ENCODE measurements around the gene KDM7A. TPM values are rescaled to one million over a fixed set of nuclear protein-coding genes. Genes with fewer than 3 reads are reported as not detected.

KDM7A gene
- polyA plus RNA-seq, 1 experiment = 2.9 TPM

DNA sequence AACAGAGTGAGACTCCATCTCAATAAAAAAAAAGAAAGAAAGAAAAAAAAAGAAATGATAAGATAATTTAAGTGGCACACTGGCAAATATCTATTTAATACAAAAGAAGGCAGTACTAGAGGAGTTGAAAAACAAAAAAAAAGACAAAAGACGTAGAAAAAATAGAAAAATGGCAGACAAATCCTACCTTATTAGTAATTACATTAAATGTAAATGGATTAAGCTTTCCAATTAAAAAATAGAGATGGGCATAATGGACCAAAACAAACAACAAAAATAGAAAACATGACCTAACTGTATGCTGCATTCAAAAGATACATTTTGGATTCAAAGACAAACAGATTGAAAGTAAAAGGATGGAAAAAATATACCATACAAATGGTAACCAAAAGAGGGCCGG, 108.8 kb downstream of the KDM7A start:
- H3K4me3 ChIP-seq (ENCODE audit: low read depth, low read length) = no peak overlapping the region
- no peaks in the 10 kb centered on the region for H3K36me3 ChIP-seq (ENCODE audit: control insufficient read depth, insufficient read depth, low read length)
- ChIA-PET CTCF (interaction anchor here (1.5 kb wide), 1 partner anchor 11 kb away, joined by 5 read pairs; no protein-coding TSS in a partner anchor), POLR2A (no interaction called here)
- TF ChIP-seq, protein P1, sequence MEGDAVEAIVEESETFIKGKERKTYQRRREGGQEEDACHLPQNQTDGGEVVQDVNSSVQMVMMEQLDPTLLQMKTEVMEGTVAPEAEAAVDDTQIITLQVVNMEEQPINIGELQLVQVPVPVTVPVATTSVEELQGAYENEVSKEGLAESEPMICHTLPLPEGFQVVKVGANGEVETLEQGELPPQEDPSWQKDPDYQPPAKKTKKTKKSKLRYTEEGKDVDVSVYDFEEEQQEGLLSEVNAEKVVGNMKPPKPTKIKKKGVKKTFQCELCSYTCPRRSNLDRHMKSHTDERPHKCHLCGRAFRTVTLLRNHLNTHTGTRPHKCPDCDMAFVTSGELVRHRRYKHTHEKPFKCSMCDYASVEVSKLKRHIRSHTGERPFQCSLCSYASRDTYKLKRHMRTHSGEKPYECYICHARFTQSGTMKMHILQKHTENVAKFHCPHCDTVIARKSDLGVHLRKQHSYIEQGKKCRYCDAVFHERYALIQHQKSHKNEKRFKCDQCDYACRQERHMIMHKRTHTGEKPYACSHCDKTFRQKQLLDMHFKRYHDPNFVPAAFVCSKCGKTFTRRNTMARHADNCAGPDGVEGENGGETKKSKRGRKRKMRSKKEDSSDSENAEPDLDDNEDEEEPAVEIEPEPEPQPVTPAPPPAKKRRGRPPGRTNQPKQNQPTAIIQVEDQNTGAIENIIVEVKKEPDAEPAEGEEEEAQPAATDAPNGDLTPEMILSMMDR (IDR thresholded peaks at IDR 0.05; ENCODE audit: insufficient read depth, low read depth, low read length) = no peak
- DNase-seq (ENCODE audit: low read depth) = no peak
- 0 out of 2 replicates have a peak, but pooled peaks cover 1% of the 10 kb centered on the region for H3K27me3 ChIP-seq (ENCODE audit: control insufficient read depth, insufficient read depth, low read length)

DNA sequence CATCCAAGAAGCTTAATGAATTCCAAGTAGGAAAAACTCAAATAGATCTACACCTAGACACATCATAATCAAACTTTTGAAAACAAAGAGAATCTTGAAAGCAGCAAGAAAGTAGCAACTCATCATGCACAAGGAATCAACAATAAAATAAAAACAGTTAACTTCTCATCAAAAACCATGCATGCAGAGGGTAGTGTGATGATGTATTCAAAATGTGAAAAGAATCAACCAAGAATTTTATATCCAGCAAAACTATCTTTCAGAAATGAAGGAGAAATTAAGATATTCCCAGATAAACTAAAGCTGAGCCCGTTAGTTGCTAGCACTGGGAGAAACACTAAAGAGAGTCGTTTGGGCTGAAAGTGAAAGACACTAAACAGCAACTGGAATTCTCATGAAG, 109.7 kb downstream of the KDM7A start:
- DNase-seq (ENCODE audit: low read depth) = no peak
- Histone ChIP-seq H3K4me3 (ENCODE audit: low read depth, low read length) (no peak overlapping the region), H3K36me3 (ENCODE audit: control insufficient read depth, insufficient read depth, low read length) (no peaks in the 10 kb centered on the region), H3K27me3 (ENCODE audit: control insufficient read depth, insufficient read depth, low read length) (no peaks in the 10 kb centered on the region)
- POLR2A ChIA-PET = no interaction called here
- CTCF ChIA-PET = interaction anchor here (0.8 to 1.5 kb wide), 2 partner anchors 10 to 258 kb away, joined by 4 to 5 read pairs; no protein-coding TSS in a partner anchor
- TF ChIP-seq, protein P1 (IDR thresholded peaks at IDR 0.05; ENCODE audit: insufficient read depth, low read depth, low read length) = no peak

DNA sequence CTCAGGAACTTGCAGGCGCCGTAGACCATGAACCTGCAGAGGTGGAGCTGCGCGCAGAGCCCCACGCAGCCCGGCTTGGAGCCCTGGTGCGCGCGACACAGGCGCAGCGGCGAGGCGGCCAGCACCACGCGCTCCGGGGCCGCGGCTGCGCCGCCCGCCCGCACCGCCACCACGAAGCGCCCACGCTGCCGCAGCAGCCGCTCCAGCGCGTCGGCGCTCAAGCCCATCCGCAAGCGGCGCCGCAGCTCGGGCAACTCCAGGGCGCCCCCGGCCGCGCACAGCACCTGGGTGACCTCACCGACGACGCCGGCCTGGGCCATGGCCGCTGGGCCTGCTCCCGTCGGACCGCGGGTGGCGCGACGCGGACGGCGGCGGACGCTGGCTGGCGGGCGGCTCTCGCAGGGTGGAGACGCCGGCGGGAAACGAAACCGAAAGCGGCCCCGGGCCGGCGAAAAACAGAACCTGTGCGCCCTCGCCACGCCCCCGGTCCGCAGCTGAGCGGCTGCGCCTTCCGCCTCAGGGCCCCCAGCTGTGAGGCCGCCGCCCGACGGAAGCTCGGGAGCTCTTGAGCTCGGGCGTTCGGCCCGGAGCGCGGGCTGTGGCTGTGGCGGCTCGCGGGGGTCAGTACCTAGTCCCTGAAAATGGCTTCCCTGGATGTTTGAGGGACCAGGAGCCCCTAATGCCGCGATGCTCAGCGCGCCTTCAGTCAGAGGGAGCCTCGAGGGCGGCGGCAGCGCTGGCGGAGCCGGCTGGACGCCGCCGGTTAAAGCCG, 114.1 kb downstream of the KDM7A start, which contains the start of gene PARP12:
Gene PARP12 (minus strand): TSS at position 424 of the 772 bp plus-strand sequence. CDS start 104 bp downstream, at position 320.
- H3K36me3 ChIP-seq (ENCODE audit: control insufficient read depth, insufficient read depth, low read length) = no peaks in the 10 kb centered on the region
- peak within 1 kb of the TSS; percentile 73 for H3K4me3 ChIP-seq (ENCODE audit: low read depth, low read length)
- CTCF ChIA-PET = no interaction called here
- TF ChIP-seq, protein P1 (IDR thresholded peaks at IDR 0.05; ENCODE audit: insufficient read depth, low read depth, low read length) = no peak
- POLR2A ChIA-PET = no interaction called here
- no peak for DNase-seq (ENCODE audit: low read depth)
- H3K27me3 ChIP-seq (ENCODE audit: control insufficient read depth, insufficient read depth, low read length) = no peaks in the 10 kb centered on the region

DNA sequence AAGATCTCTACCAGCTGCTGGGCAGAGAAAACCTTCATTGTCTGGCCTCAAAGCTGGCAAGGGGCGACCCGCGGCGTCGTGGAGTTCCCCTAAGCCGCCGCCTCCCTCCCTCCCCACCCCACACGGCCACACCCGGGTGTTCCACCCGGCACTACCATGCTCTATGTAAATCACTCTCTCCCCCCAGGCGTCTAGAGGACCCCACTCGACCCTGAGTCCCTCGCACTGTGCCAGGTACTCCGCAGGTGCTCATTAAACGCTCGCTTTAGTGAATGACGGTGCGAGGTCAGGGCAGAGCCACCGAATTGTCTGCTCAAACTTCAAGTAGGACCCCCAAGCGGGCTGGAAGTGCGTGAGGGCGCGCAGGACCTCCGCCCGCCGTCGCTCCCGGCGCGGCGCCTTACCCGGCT, 114.7 kb downstream of the KDM7A start:
- ChIA-PET CTCF (no interaction called here), POLR2A (no interaction called here)
- TF ChIP-seq, protein P1 (IDR thresholded peaks at IDR 0.05; ENCODE audit: insufficient read depth, low read depth, low read length) = no peak
- Histone ChIP-seq H3K36me3 (ENCODE audit: control insufficient read depth, insufficient read depth, low read length) (no peaks in the 10 kb centered on the region), H3K27me3 (ENCODE audit: control insufficient read depth, insufficient read depth, low read length) (no peaks in the 10 kb centered on the region), H3K4me3 (ENCODE audit: low read depth, low read length) (peak overlapping the region; percentile 73)
- DNase-seq (ENCODE audit: low read depth) = no peak

DNA sequence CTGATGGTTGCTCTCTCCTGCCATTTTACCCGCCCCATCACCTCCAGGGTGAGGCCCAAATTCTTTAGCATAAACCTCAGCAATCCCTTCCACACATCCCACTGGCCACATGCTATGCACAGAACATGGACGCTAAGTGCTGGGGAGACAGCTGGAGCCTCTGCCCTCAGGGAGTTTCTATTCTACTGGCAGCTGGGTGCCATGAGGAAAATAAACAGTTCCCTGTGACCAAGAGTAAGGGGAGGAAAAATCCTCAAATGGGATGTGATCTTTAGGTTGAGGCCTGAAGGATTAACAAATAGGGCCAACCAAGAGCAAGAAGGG, 115.2 kb downstream of the KDM7A start:
- no peak for DNase-seq (ENCODE audit: low read depth)

More for the DNA sequence above, 115.2 kb downstream of the KDM7A start:
- Histone ChIP-seq H3K4me3 (ENCODE audit: low read depth, low read length) (no peak overlapping the region), H3K36me3 (ENCODE audit: control insufficient read depth, insufficient read depth, low read length) (no peaks in the 10 kb centered on the region), H3K27me3 (ENCODE audit: control insufficient read depth, insufficient read depth, low read length) (no peaks in the 10 kb centered on the region)
- ChIA-PET CTCF (no interaction called here), POLR2A (no interaction called here)
- TF ChIP-seq, protein P1 (IDR thresholded peaks at IDR 0.05; ENCODE audit: insufficient read depth, low read depth, low read length) = no peak
